Right renal cortex interstitium (tissue), 3 donors: ENCODE results near the gene CWC25. TPM values are rescaled to one million over a fixed set of nuclear protein-coding genes. Genes with fewer than 3 reads are reported as not detected.
"Not testable (repeated sequence)": the region's sequence is repeated elsewhere in the genome, so short reads cannot be mapped to it uniquely, and the experiment has no call there.

ENCODE experiments used
- DNase-seq, 3 donors: peaks; one replicate each; pipeline ENCODE4 v3.0.0-alpha.2; 2013; ENCODE audit warnings: low read depth in 3 of 3, low spot score in 2 of 3
- polyA plus RNA-seq, 3 donors: library from polyadenylated mRNA; unstranded; fragments of 120-200 nt; gene quantifications; one replicate each; pipeline ENCODE4 v1.2.1, GENCODE V29; 2013; ENCODE audit not compliant: insufficient read length in 3 of 3

CWC25 gene
- polyA plus RNA-seq, 3 donors = 24.8 to 26.3 (median 25.8) TPM

- not testable (repeated sequence) for DNase-seq
Observed at GRCh38 chr17:38790148-38790707, 34.9 kb downstream of the CWC25 start.

GRCh38 chr17:38789185-38789584 is 35.9 kb downstream of the CWC25 start:
- DNase-seq = no peak

GRCh38 chr17:38787999-38788398 is 37.1 kb downstream of the CWC25 start:
- DNase-seq = not testable (repeated sequence)

GRCh38 chr17:38786372-38786771 is 38.7 kb downstream of the CWC25 start:
- no peak for DNase-seq

- no peak for DNase-seq
Observed at GRCh38 chr17:38783227-38783626, 41.9 kb downstream of the CWC25 start.

- DNase-seq = no peak
Observed at GRCh38 chr17:38779965-38780752, 45.0 kb downstream of the CWC25 start.

- no peak for DNase-seq
Observed at GRCh38 chr17:38777641-38778250, 47.4 kb downstream of the CWC25 start.

- DNase-seq = no peak
Observed at GRCh38 chr17:38773258-38773657, 51.9 kb downstream of the CWC25 start.

GRCh38 chr17:38768417-38768816 is 56.7 kb downstream of the CWC25 start:
- no peak for DNase-seq

GRCh38 chr17:38766341-38766740 is 58.8 kb downstream of the CWC25 start:
- no peak for DNase-seq

- no peak for DNase-seq
Observed at GRCh38 chr17:38762231-38762630, 62.9 kb downstream of the CWC25 start.

GRCh38 chr17:38761612-38762011 is 63.5 kb downstream of the CWC25 start:
- no peak for DNase-seq

- DNase-seq = no peak
Observed at GRCh38 chr17:38753071-38753506, 72.0 kb downstream of the CWC25 start.

- peak; percentile 95 to 99 (median 98) for DNase-seq
Observed at GRCh38 chr17:38752308-38753070, 72.6 kb downstream of the CWC25 start, which contains the start of gene PSMB3. Gene PSMB3, plus strand, starts transcription at chr17:38752741. Its CDS starts 86 bp downstream, at chr17:38752827.

- DNase-seq = no peak
Observed at GRCh38 chr17:38751808-38752307, 73.3 kb downstream of the CWC25 start.

GRCh38 chr17:38751144-38751807 is 73.8 kb downstream of the CWC25 start:
- DNase-seq = no peak
